Subcutaneous adipose tissue (tissue), 4 donors: ENCODE data around the gene ACTG1. TPM values are rescaled to one million over a fixed set of nuclear protein-coding genes. Genes with fewer than 3 reads are reported as not detected.

Experiments used
- total RNA-seq, 4 donors: library from RNA; depleted of rRNA; stranded (reverse); fragments of >200 nt; gene quantifications; one replicate each; pipeline ENCODE4 v1.1.0, GENCODE V29; 2016
- TF ChIP-seq, protein P1 (sequence below): fragments of 450-650 bp; IDR thresholded peaks from one replicate; pipeline ENCODE4 v1.5.1; 2016; ENCODE audit warnings: low read depth, mild to moderate bottlenecking, control low read depth, antibody characterized with exemption, moderate library complexity

The ACTG1 gene
- total RNA-seq, 4 donors from 2014 or later: 1,095 to 1,902 (median 1,493) TPM

DNA sequence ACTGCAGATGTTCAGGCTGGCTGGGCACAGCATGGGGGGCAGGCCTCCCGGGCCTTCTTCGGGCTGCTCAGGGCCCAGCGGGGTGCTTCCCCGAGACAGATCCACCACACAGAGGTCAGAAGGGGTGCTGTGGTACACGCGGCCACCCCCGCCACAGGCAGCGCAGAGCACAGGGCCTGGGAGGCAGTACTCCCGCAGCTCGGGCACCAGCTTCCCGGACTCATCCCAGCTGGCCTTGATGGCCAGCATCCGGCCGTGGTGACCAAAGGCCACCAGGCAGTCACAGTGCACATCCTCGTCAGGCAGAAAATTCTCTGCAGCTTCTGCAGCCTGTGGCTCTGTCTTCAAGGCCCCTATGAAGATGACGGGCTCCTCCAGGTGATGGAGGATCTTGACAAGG is 37.7 kb upstream of the ACTG1 start:
- TF ChIP-seq, protein P1, sequence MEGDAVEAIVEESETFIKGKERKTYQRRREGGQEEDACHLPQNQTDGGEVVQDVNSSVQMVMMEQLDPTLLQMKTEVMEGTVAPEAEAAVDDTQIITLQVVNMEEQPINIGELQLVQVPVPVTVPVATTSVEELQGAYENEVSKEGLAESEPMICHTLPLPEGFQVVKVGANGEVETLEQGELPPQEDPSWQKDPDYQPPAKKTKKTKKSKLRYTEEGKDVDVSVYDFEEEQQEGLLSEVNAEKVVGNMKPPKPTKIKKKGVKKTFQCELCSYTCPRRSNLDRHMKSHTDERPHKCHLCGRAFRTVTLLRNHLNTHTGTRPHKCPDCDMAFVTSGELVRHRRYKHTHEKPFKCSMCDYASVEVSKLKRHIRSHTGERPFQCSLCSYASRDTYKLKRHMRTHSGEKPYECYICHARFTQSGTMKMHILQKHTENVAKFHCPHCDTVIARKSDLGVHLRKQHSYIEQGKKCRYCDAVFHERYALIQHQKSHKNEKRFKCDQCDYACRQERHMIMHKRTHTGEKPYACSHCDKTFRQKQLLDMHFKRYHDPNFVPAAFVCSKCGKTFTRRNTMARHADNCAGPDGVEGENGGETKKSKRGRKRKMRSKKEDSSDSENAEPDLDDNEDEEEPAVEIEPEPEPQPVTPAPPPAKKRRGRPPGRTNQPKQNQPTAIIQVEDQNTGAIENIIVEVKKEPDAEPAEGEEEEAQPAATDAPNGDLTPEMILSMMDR: no peak

DNA sequence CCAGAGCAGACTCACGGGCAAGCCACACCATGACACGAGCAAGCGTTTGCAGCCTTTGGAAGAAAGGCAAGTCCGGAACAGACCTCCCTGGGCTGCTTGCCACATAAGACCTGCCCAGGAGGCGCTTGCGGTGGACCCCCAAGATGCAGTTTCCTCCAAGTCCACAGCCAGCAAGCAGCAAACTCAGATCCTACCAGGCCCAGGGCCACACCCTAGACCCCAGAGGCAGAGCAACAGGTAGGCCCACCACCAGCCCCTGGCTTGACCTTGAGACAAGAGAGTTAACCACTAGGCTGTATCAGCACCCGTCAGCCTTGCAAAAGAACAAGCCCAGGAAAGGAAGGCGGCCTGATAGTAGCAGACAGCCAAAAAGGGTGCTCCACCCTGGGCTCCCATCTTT is 37.2 kb upstream of the ACTG1 start:
- TF ChIP-seq, protein P1: no peak

DNA sequence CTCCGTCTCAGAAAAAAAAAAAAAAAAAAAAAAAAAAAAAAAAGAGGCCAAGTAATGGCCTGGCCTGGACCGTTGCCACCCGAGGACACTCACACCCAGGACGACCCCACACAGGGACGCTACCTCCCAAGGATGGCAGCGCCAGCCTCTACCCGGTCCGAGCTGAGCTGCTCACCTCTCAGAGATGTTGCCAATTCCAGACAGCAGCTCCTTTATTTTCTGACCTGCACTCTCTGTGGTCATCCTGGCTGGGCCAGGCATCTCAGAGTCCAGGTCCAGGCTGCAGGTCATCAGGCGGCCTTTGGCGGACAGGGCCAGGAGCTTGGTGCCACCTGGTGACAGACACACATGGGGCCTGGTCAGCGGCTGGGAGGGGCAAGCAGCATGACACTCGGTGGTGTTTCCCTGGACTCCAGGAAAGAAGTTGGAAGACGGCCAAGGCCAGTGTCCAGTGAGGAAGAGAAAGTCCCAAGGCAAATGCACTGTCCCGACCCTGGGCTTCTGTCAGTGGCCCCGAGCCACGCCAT is 36.5 kb upstream of the ACTG1 start:
- TF ChIP-seq, protein P1: no peak

DNA sequence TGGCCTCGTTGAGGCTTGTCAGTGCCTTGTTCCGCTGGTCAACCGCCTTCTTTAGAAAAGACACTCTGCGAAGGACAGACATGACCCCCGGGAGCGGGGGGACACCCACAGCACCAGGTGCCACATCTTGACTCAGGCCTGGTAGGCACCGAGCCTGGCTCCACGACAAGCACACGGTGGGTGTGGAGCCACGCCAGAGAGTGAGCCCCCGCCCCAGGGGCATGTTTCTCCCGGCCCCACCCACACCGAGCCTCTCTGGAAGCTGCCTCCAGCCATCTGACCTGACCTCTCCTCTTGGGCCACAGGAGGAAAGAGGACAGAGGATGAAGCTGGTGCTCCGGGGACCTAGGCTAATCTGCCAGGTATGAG is 35.0 kb upstream of the ACTG1 start:
- TF ChIP-seq, protein P1: no peak

DNA sequence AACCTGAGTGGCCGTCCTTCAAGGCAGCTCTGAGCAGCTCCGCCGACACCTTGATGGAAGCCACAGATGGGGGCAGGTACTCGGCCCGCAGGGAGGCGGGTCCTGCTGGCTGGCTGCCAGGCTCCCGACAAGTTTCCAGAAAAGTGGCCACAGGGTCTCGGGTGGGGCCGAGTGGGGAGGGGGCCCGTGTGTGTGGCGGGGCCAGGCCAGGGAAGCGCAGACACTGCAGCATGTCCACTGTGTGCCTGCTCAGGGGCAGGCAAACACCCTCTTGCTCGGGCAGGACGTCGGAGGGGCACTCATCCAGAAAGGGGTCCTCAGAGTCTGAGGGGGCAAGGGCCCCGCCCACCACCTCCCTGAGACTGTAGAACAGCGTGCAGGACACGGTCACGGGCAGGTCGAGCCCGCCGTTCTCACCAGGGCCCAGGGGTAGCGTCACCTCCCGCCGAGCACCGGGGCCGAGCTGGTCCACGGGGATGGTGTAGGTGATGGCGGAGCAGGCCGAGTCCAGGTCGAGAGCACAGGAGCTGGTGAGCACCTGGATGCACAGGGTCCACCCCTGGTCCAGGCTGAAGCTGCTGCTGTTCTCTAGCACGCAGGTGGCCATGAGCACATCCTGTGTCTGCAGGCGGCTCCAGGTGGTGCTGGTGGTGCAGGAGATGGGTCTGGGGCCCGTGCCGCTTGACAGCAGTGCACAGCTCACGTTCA is 34.5 kb upstream of the ACTG1 start:
- TF ChIP-seq, protein P1: no peak

DNA sequence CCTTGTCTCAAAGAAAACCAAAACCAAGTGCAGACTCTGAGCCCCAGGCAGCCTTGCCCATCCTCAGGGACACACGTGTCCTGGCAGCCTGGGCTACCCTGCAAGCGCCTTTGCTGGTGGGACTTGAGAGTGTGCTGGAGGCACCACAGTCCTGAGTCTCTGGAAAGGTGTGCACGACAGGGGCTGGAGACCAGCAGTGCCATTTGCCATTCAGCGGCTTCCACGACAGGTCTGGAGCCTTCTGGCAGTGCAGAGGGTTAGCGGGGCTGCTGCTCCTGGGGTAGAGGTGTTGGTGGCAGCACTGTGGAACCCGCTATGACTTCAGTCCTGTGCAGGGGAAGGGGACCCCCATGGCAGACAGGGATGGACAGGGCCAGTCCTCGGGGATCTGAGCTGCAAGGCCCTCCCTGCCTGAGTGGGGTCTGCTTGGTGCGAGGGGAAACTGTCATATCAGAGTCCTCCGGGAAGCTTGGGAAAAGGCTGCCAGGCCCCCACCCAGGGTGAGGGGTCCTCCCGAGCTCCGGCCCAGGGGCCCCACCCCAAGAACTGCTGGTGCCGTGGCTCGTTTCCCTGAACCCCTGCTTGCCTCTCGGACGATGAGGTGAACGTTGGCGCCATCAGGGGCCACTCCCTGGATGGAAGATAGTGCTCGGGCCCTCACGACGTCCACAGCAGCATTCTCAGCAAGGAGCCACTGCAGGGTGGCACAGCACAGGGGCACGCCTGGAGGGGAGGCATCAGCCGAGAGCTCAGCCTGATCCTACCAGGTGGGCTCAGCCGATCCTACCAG is 32.8 kb upstream of the ACTG1 start:
- TF ChIP-seq, protein P1: no peak

DNA sequence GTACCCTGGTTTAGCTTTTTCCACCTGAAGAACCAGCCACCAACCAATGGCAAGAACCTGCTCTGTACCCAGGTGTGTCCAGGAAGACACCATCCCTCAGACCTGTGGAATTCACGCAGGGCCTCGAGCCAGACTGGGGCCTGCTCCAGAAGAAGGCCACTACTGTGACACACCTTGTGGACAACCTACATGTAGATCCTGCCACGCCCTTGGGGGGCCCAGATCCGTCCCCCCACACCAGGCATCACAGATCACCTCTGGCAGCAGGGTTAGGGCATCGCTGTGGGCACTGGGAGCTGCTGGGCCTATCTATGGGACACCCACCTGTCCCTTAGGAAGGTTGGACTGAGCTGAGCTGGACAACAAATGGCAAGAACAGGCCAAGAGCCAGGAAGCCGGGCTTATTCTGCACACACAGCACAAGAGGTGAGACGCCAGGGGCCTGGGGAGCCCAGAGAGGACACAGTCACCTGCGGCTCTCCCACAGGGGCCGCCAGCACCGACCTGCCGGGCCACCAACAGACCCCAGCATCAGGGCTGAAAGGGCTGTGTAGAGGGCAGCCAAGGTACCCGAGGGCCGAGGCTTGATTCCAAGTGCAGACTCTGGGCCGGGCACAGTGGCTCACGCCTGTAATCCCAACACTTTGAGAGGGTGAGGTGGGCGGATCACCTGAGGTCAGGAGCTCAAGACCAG is 31.8 kb upstream of the ACTG1 start:
- TF ChIP-seq, protein P1: no peak
